ENCODE results near the gene XRCC4. TPM values are rescaled to one million over a fixed set of nuclear protein-coding genes. Genes with fewer than 3 reads are reported as not detected.

The XRCC4 gene
- total and polyA plus RNA-seq, 9 of the 15 experiments (the other 6 are each of a cell fraction or from before 2014, with no cell fraction given), result 13.6 to 61.6 (median 22.4) TPM

GRCh38 chr5:83093692-83094091, 16.3 kb downstream of the XRCC4 start:
- FAIRE-seq, result no peak
- intact Hi-C loops (cut with micrococcal nuclease), result no loop called here

GRCh38 chr5:83095163-83095956, 18.0 kb downstream of the XRCC4 start:
- H3K9me1 ChIP-seq (ENCODE audit: control insufficient read depth, insufficient read depth, low read length), result no peaks in the 10 kb centered on the region
- H3K27ac ChIP-seq (ENCODE audit: extremely low read depth, low read depth, low read length), result no peak overlapping the region
- peak; percentile 48 for ATAC-seq
- DNase-seq (ENCODE audit: extremely low read depth in 1 of 4, low spot score in 3 of 4), result no peak
- 72% methylated on average over 3 of the region's 3 CpGs for WGBS (ENCODE audit: insufficient coverage, low coverage, missing lambda C conversion rate)
- TF ChIP-seq SIRT6 (IDR thresholded peaks at IDR 0.05; ENCODE audit: low read depth, low read length) (no peak), REST (IDR thresholded peaks at IDR 0.05; ENCODE audit: borderline replicate concordance) (peak; percentile 28; the same call in 1 of the 2 replicates), REST (CRISPR knock-in tag; IDR thresholded peaks at IDR 0.05; ENCODE audit: low read depth) (no peak)
- no peak overlapping the region for H2AFZ ChIP-seq (ENCODE audit: low read depth, low read length)
- H3K27me3 ChIP-seq (ENCODE audit: control insufficient read depth in 2 of 2, insufficient read depth in 2 of 2, low read length in 2 of 2), result no peaks in the 10 kb centered on the region
- H3K79me2 ChIP-seq (ENCODE audit: control insufficient read depth, insufficient read depth, low read length), result no peaks in the 10 kb centered on the region
- no peak overlapping the region for H3K4me3 ChIP-seq
- no peak overlapping the region for H3K9ac ChIP-seq (ENCODE audit: insufficient read depth in 1 of 2, low read depth in 2 of 2, low read length in 2 of 2)
- H4K20me1 ChIP-seq (replicated peaks; ENCODE audit: control insufficient read depth, insufficient read depth, low read length), result no peaks in the 10 kb centered on the region
- ChIA-PET CTCF (ENCODE audit: low intra/inter-chr PET ratio) (no interaction called here), POLR2A (no interaction called here)
- H3K4me2 ChIP-seq (ENCODE audit: insufficient read depth, low read length), result no peak overlapping the region
- peaks cover 4 to 16% of the 10 kb centered on the region in 2 experiments; a peak in 4 of 5 replicates for H3K4me1 ChIP-seq (replicated peaks in 1 of 2; ENCODE audit: control insufficient read depth in 2 of 2, insufficient read depth in 2 of 2, low read length in 2 of 2)
- intact Hi-C loops (cut with micrococcal nuclease) (no loop called here), in situ Hi-C loops (cut with MboI) (no loop called here)
- FAIRE-seq, result no peak
- no peaks in the 10 kb centered on the region; the same call in 1 of the 2 replicates for H3K9me3 ChIP-seq (replicated peaks; ENCODE audit: control insufficient read depth, insufficient read depth, low read depth, low read length)
- BruUV-seq (replicated peaks), result no TSS peak
- no peaks in the 10 kb centered on the region for H3K36me3 ChIP-seq (ENCODE audit: control insufficient read depth, insufficient read depth, low read length)

More at GRCh38 chr5:83093692-83094091, 16.3 kb downstream of the XRCC4 start:
- Histone ChIP-seq H3K79me2 (ENCODE audit: control insufficient read depth, insufficient read depth, low read length) (no peaks in the 10 kb centered on the region), H3K4me2 (ENCODE audit: insufficient read depth, low read length) (no peak overlapping the region), H3K9ac (ENCODE audit: insufficient read depth in 1 of 2, low read depth in 2 of 2, low read length in 2 of 2) (no peak overlapping the region), H3K36me3 (ENCODE audit: control insufficient read depth, insufficient read depth, low read length) (no peaks in the 10 kb centered on the region), H3K27me3 (ENCODE audit: control insufficient read depth in 2 of 2, insufficient read depth in 2 of 2, low read length in 2 of 2) (no peaks in the 10 kb centered on the region), H3K9me1 (ENCODE audit: control insufficient read depth, insufficient read depth, low read length) (no peaks in the 10 kb centered on the region), H4K20me1 (replicated peaks; ENCODE audit: control insufficient read depth, insufficient read depth, low read length) (no peaks in the 10 kb centered on the region), H3K9me3 (replicated peaks; ENCODE audit: control insufficient read depth, insufficient read depth, low read depth, low read length) (no peaks in the 10 kb centered on the region; the same call in 1 of the 2 replicates), H3K4me1 (replicated peaks in 1 of 2; ENCODE audit: control insufficient read depth in 2 of 2, insufficient read depth in 2 of 2, low read length in 2 of 2) (peaks cover 4 to 8% of the 10 kb centered on the region in 2 experiments; a peak in 4 of 5 replicates), H2AFZ (ENCODE audit: low read depth, low read length) (no peak overlapping the region), H3K4me3 (no peak overlapping the region), H3K27ac (ENCODE audit: extremely low read depth, low read depth, low read length) (no peak overlapping the region)
- BruUV-seq (replicated peaks), result no TSS peak
- ATAC-seq, result no peak
- ChIA-PET CTCF (ENCODE audit: low intra/inter-chr PET ratio) (no interaction called here), POLR2A (no interaction called here)
- DNase-seq (ENCODE audit: extremely low read depth in 1 of 4, low spot score in 3 of 4), result no peak
- in situ Hi-C loops (cut with MboI), result no loop called here
- TF ChIP-seq ZNF253 (CRISPR knock-in tag; conservative IDR thresholded peaks at IDR 0.05) (no peak), ZNF384 (IDR thresholded peaks at IDR 0.05; ENCODE audit: low read depth, low read length) (no peak), TEAD1 (CRISPR knock-in tag; IDR thresholded peaks at IDR 0.05) (no peak), CXXC5 (CRISPR knock-in tag; IDR thresholded peaks at IDR 0.05) (no peak), FOXP1 (CRISPR knock-in tag; IDR thresholded peaks at IDR 0.05) (no peak), KDM2B (CRISPR knock-in tag; IDR thresholded peaks at IDR 0.05) (no peak), CBFA2T2 (conservative IDR thresholded peaks at IDR 0.05) (no peak)
- 84% methylated on average over 4 of the region's 4 CpGs for WGBS (ENCODE audit: insufficient coverage, low coverage, missing lambda C conversion rate)
